HepG2 (cell line): ENCODE measurements around the gene PHEX. TPM values are rescaled to one million over a fixed set of nuclear protein-coding genes. Genes with fewer than 3 reads are reported as not detected.

Experiments
- ATAC-seq: fragments of 200-7000 bp; cut with Tn5 transposase; 3 replicates; pipeline ENCODE4 v1.9.1; 2020; ENCODE audit warnings: mild to moderate bottlenecking, moderate library complexity
- BruUV-seq: library from RNA; stranded (reverse); fragments of 400-500 nt; replicated peaks from 2 replicates; lab custom pipeline; 2021; lab: Mats Ljungman, UMichigan
- CTCF ChIA-PET: fragments of 300-600 bp; formaldehyde crosslinking; extraction: SDS; loops from one replicate; lab custom pipeline; 2021; ENCODE audit warnings: low total read pairs, inconsistent platforms, low intra/inter-chr PET ratio; lab: Yijun Ruan, JAX
- POLR2A ChIA-PET: fragments of 350-600 bp; sonication (Branson Sonifier 250); formaldehyde crosslinking; loops from one replicate; lab custom pipeline; 2020; ENCODE audit warnings: antibody characterized with exemption, inconsistent platforms; lab: Yijun Ruan, JAX
- DNase-seq: peaks from one replicate; pipeline ENCODE4 v3.0.0-alpha.2; 2015; ENCODE audit warnings: low spot score
- FAIRE-seq: peaks from 3 replicates; lab custom pipeline; 2011; peaks lifted over from hg19 to GRCh38; lab: Jason Lieb, UNC
- H2AFZ ChIP-seq: one replicate; pipeline ENCODE4 v1.6.1; 2011; ENCODE audit warnings: low read length, inconsistent platforms
- H3K27ac ChIP-seq: fragments of 300-600 bp; 3 replicates; pipeline ENCODE4 v1.8.0; 2011; ENCODE audit warnings: mixed run types, mild to moderate bottlenecking, mixed read lengths, low read length, inconsistent platforms; ENCODE audit not compliant: insufficient read depth; ENCODE audit errors: extremely low read length
- H3K27me3 ChIP-seq, 2 experiments: fragments of 200-600 bp in 1 of 2; 2 replicates in 1 of 2; 3 replicates in 1 of 2; pipeline versions ENCODE4 v1.6.0 to v1.8.0; 2011; ENCODE audit warnings: low read length in 2 of 2, mild to moderate bottlenecking in 2 of 2, moderate library complexity in 2 of 2, inconsistent platforms in 1 of 2; ENCODE audit not compliant: insufficient read depth in 2 of 2, control insufficient read depth in 1 of 2
- H3K36me3 ChIP-seq, 2 experiments: fragments of 200-600 bp in 1 of 2; replicated peaks in 1 of 2; 2 replicates in 1 of 2; 3 replicates in 1 of 2; pipeline versions ENCODE4 v1.5.1 to v1.8.0; 2011; ENCODE audit warnings: low read length in 2 of 2, inconsistent platforms in 1 of 2; ENCODE audit not compliant: insufficient read depth in 2 of 2, control insufficient read depth in 1 of 2
- H3K4me1 ChIP-seq: 2 replicates; pipeline ENCODE4 v1.5.1; 2012; ENCODE audit warnings: low read length, inconsistent platforms; ENCODE audit not compliant: insufficient read depth
- H3K4me2 ChIP-seq: 2 replicates; pipeline ENCODE4 v1.6.0; 2011; ENCODE audit warnings: low read depth, low read length, inconsistent platforms
- H3K4me3 ChIP-seq, 3 experiments: fragments of 200-600 bp in 1 of 3; sonication (generic), shearing (Covaris generic) in 1 of 3; replicated peaks in 1 of 3; 2 replicates each; pipeline ENCODE4 v1.5.1; 2011 to 2016; ENCODE audit warnings: low read length in 3 of 3, inconsistent platforms in 2 of 3, low read depth in 2 of 3, mild to moderate bottlenecking in 2 of 3, control low read depth in 1 of 3, mixed read lengths in 1 of 3; ENCODE audit not compliant: insufficient read depth in 1 of 3
- H3K79me2 ChIP-seq: one replicate; pipeline ENCODE4 v1.6.1; 2011; ENCODE audit warnings: low read length, inconsistent platforms; ENCODE audit not compliant: insufficient read depth
- H3K9ac ChIP-seq: 2 replicates; pipeline ENCODE4 v1.6.0; 2011; ENCODE audit warnings: mild to moderate bottlenecking, low read depth, low read length, inconsistent platforms; ENCODE audit not compliant: insufficient read depth
- H3K9me3 ChIP-seq: 2 replicates; pipeline ENCODE4 v1.5.1; 2012; ENCODE audit warnings: mild to moderate bottlenecking, low read length
- H4K20me1 ChIP-seq: 2 replicates; pipeline ENCODE4 v1.6.0; 2011; ENCODE audit warnings: inconsistent platforms, mild to moderate bottlenecking, low read length, moderate library complexity; ENCODE audit not compliant: insufficient read depth
- FOXM1 ChIP-seq: sonication (generic); formaldehyde crosslinking; IDR thresholded peaks from 2 replicates; pipeline ENCODE4 v1.5.0; 2020; ENCODE audit warnings: missing genetic modification reagents
- HOXA5 ChIP-seq: sonication (generic); formaldehyde crosslinking; IDR thresholded peaks from 2 replicates; pipeline ENCODE4 v1.4.0; 2020; ENCODE audit warnings: missing genetic modification reagents
- NCOR1 ChIP-seq: fragments of 200-600 bp; sonication (generic); IDR thresholded peaks from 2 replicates; pipeline ENCODE4 v1.7.0; 2017; ENCODE audit warnings: antibody characterized with exemption, low read length, borderline replicate concordance
- SNAI1 ChIP-seq: sonication (generic); formaldehyde crosslinking; IDR thresholded peaks from 2 replicates; pipeline ENCODE4 v1.5.0; 2020; ENCODE audit warnings: mild to moderate bottlenecking, missing genetic modification reagents, borderline replicate concordance
- ZNF138 ChIP-seq: sonication (generic); formaldehyde crosslinking; IDR thresholded peaks from 2 replicates; pipeline ENCODE4 v1.5.0; 2020; ENCODE audit warnings: mild to moderate bottlenecking, low read depth, missing genetic modification reagents
- ZNF24 ChIP-seq: fragments of 450-650 bp; IDR thresholded peaks from 2 replicates; pipeline ENCODE4 v1.6.1; 2017; ENCODE audit warnings: antibody characterized with exemption, mild to moderate bottlenecking
- ZNF256 ChIP-seq: sonication (generic); formaldehyde crosslinking; conservative IDR thresholded peaks from 2 replicates; pipeline ENCODE4 v1.4.0; 2020; ENCODE audit warnings: missing genetic modification reagents
- ZNF570 ChIP-seq: sonication (generic); formaldehyde crosslinking; IDR thresholded peaks from 2 replicates; pipeline ENCODE4 v1.4.0; 2020; ENCODE audit warnings: mild to moderate bottlenecking, missing genetic modification reagents, borderline replicate concordance
- ZNF639 ChIP-seq: conservative IDR thresholded peaks from 2 replicates; pipeline ENCODE4 v1.6.1; 2018; ENCODE audit warnings: missing genetic modification reagents
- ZNF800 ChIP-seq: sonication (generic); formaldehyde crosslinking; IDR thresholded peaks from 2 replicates; pipeline ENCODE4 v1.4.0; 2020; ENCODE audit warnings: missing genetic modification reagents
- in situ Hi-C: cut with HindIII; loops from 2 replicates; pipeline ENCODE4 v1.10.0; 2017; ENCODE audit warnings: low pct_unique_long_range_greater_than_20kb; ENCODE audit not compliant: extremely low pct_ligation_motif_present
- intact Hi-C: fragments of 100-400 bp; cut with micrococcal nuclease; formaldehyde crosslinking; loops from one replicate; pipeline ENCODE4 v1.10.0; 2022; ENCODE audit not compliant: unreplicated experiment
- polyA plus RNA-seq, 8 experiments: library from polyadenylated mRNA; depleted of rRNA in 3 of 8; stranded (reverse) in 7 of 8; unstranded in 1 of 8; fragments of >200 nt; fragmentation: Illumina TruSeq in 4 of 8; extraction: Trizol in 4 of 8; gene quantifications; 2 replicates each; pipeline versions ENCODE4 v1.2.1 to v1.2.3, GENCODE V29; 2011 to 2016; ENCODE audit warnings: low read depth in 4 of 8, missing spikeins in 1 of 8, mixed read lengths in 1 of 8; ENCODE audit not compliant: insufficient read depth in 1 of 8
- total RNA-seq, 5 experiments: library from RNA; depleted of rRNA; stranded (reverse); fragments of >200 nt; fragmentation: Illumina TruSeq; extraction: Trizol; gene quantifications; 2 replicates each; pipeline ENCODE4 v1.2.3, GENCODE V29; 2016; ENCODE audit warnings: low read depth in 1 of 5
- TF ChIP-seq, protein P1 (sequence below): sonication (generic); formaldehyde crosslinking; IDR thresholded peaks from 2 replicates; pipeline ENCODE4 v1.8.1; 2023; ENCODE audit warnings: mild to moderate bottlenecking, missing genetic modification reagents

The PHEX gene
- total and polyA plus RNA-seq, 2 of the 13 experiments (the other 11 are each of a cell fraction or from before 2014, with no cell fraction given) = 0.01 to 0.27 TPM

DNA sequence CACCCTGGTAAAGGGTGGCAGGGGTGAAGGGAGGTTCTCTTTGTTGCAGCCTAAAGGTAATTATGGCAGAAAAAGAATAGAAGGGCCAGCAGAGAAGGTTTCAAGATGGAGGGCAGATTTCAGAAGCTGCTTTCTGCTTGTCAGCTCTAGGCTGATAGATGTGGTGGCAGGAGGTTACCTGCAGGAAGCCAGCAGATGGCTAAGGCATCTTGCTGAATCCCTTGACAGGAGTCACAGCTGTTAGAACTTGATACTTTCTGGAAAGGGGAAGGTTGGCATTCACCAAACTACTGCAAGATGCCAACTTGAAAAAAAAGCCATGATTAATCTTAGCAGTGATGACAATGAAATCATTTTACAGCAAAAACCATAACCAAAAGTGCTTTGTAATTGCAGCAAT, 171.1 kb downstream of the PHEX start:
- Histone ChIP-seq H3K36me3 (no peaks in the 10 kb centered on the region), H3K27ac (no peak overlapping the region), H3K79me2 (no peaks in the 10 kb centered on the region), H3K9me3 (no peaks in the 10 kb centered on the region), H2AFZ (no peak overlapping the region), H3K4me1 (no peaks in the 10 kb centered on the region), H4K20me1 (no peaks in the 10 kb centered on the region), H3K4me2 (no peak overlapping the region), H3K4me3 (no peak overlapping the region), H3K27me3 (no peaks in the 10 kb centered on the region), H3K9ac (no peak overlapping the region)
- in situ Hi-C loops (no loop called here), intact Hi-C loops (no loop called here)
- POLR2A ChIA-PET = no interaction called here
- FAIRE-seq (no peak), ATAC-seq (no peak), DNase-seq (no peak)
- TF ChIP-seq ZNF800 = no peak
- TF ChIP-seq, protein P1, sequence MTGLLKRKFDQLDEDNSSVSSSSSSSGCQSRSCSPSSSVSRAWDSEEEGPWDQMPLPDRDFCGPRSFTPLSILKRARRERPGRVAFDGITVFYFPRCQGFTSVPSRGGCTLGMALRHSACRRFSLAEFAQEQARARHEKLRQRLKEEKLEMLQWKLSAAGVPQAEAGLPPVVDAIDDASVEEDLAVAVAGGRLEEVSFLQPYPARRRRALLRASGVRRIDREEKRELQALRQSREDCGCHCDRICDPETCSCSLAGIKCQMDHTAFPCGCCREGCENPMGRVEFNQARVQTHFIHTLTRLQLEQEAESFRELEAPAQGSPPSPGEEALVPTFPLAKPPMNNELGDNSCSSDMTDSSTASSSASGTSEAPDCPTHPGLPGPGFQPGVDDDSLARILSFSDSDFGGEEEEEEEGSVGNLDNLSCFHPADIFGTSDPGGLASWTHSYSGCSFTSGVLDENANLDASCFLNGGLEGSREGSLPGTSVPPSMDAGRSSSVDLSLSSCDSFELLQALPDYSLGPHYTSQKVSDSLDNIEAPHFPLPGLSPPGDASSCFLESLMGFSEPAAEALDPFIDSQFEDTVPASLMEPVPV (CRISPR knock-in tag) = no peak
- no peak for TF ChIP-seq SNAI1
- TF ChIP-seq HOXA5 = no peak
- TF ChIP-seq ZNF639 (CRISPR knock-in tag) = no peak
- TF ChIP-seq ZNF138 (CRISPR knock-in tag) = no peak
- TF ChIP-seq ZNF256 = no peak
- no peak for TF ChIP-seq FOXM1
- no peak for TF ChIP-seq ZNF570 (CRISPR knock-in tag)
- TF ChIP-seq ZNF24 = no peak
- TF ChIP-seq NCOR1 = no peak
- no TSS peak for BruUV-seq
- CTCF ChIA-PET = no interaction called here
